ENCODE measurements around the gene UBL7. TPM values are rescaled to one million over a fixed set of nuclear protein-coding genes. Genes with fewer than 3 reads are reported as not detected.
A peak's percentile ranks its signal among the peaks of the same experiment; 100 is the strongest.

UBL7 gene
- total and polyA plus RNA-seq, 10 of the 15 experiments (the other 5 are each of a cell fraction or from before 2014, with no cell fraction given) = 25.9 to 145 (median 90.1) TPM

DNA sequence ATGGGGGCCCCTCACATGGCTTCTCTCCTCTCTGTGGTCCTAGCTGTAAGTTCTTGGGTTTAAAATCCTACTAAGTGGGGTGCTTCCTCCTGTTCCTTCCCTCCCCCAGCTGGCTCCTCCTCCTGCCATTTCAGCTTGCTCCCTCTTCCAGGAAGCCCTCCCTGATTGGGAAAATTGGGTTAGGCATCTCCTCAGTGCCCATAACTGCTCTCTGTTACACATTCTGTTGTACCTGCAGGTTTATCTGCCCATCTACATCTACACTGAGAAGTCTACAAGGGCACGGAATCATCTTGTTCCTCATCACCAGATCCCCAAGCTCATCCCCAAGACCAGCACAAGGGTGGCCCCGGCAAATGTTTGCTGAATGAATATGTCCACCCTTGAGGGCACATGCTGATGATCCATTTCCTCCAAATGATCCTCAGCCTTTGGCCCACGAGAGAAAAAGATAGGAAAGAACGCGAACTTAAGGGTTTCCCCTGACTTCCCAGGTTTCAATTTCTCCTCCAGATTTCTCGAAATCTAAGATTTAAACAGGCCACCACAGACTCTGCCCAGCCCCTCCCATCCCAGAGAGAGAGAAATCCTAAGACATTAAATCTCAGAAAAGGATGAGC is 31.1 kb downstream of the UBL7 start:
- Histone ChIP-seq H3K9me3 (replicated peaks; ENCODE audit: control insufficient read depth, insufficient read depth, low read length) (no peaks in the 10 kb centered on the region), H2AFZ (ENCODE audit: control insufficient read depth, low read depth, low read length) (no peak overlapping the region), H3K9ac (ENCODE audit: control insufficient read depth, insufficient read depth, low read length) (peak overlapping the region; percentile 76), H4K20me1 (ENCODE audit: control insufficient read depth, insufficient read depth) (peaks cover 24% of the 10 kb centered on the region), H3K27ac (ENCODE audit: control insufficient read depth, insufficient read depth) (peak overlapping the region; percentile 84), H3K4me1 (ENCODE audit: control insufficient read depth, insufficient read depth, low read length) (peaks cover 54% of the 10 kb centered on the region), H3K4me3 (peak overlapping the region; percentile 98), H3K36me3 (ENCODE audit: control insufficient read depth in 2 of 2, insufficient read depth in 2 of 2, low read length in 1 of 2) (peaks cover 13 to 16% of the 10 kb centered on the region in 2 experiments; a peak in 3 of 4 replicates), H3K4me2 (ENCODE audit: control insufficient read depth, insufficient read depth) (peak overlapping the region; percentile 97), H3K79me2 (ENCODE audit: control insufficient read depth, insufficient read depth, low read length) (peaks cover 98% of the 10 kb centered on the region), H3K27me3 (replicated peaks in 1 of 2; ENCODE audit: control insufficient read depth in 2 of 2, insufficient read depth in 2 of 2, low read length in 1 of 2) (no peaks in the 10 kb centered on the region)
- FAIRE-seq = no peak
- no peak for ATAC-seq
- CTCF ChIA-PET = interaction anchor here (1.1 to 22.3 kb wide), 8 partner anchors 10 to 358 kb away, joined by 3 to 655 read pairs (median 7); partner anchors contain the start of genes CYP11A1 and UBL7
- SMC1A ChIA-PET (ENCODE audit: uncharacterized antibody, unreplicated experiment) = interaction anchor here (0.9 to 25.4 kb wide), 7 partner anchors 8 to 49 kb away, joined by 3 to 544 read pairs (median 16); no protein-coding TSS in a partner anchor
- in situ Hi-C loops (cut with MboI) = no loop called here
- POLR2A ChIA-PET = interaction anchor here (0.8 to 16.6 kb wide), 11 partner anchors 9 to 358 kb away, joined by 3 to 325 read pairs (median 4); no protein-coding TSS in a partner anchor
- 1% methylated on average over 6 of the region's 6 CpGs for WGBS (ENCODE audit: insufficient coverage, insufficient replicate concordance, low lambda C conversion rate, missing lambda C conversion rate)
- BruUV-seq (replicated peaks) = no TSS peak
- RAD21 ChIA-PET (ENCODE audit: unreplicated experiment) = interaction anchor here (0.6 to 24.4 kb wide), 7 partner anchors 9 to 363 kb away, joined by 3 to 496 read pairs (median 15); no protein-coding TSS in a partner anchor
- intact Hi-C loops (cut with micrococcal nuclease; ENCODE audit: unreplicated experiment) = loop anchor here (2.0 to 5.0 kb wide), 4 partner anchors 25 to 187 kb away; partner anchors contain the start of genes ARID3B and CLK3
- no peak for DNase-seq (ENCODE audit: low read depth, low spot score)
- TF ChIP-seq SPI1 (IDR thresholded peaks at IDR 0.05; ENCODE audit: borderline replicate concordance, insufficient read depth, low read depth, low read length) (no peak), MTA2 (IDR thresholded peaks at IDR 0.05; ENCODE audit: low read depth) (no peak), ZBTB33 (IDR thresholded peaks at IDR 0.05) (no peak), BCL11A (IDR thresholded peaks at IDR 0.05; ENCODE audit: low read depth, low read length) (no peak), WRNIP1 (IDR thresholded peaks at IDR 0.05; ENCODE audit: borderline replicate concordance, low read depth, low read length) (0 out of 2 replicates have a peak, but pooled peaks have one; percentile 17), CBX5 (IDR thresholded peaks at IDR 0.05; ENCODE audit: low read depth) (no peak), POLR2AphosphoS2 (IDR thresholded peaks at IDR 0.05; ENCODE audit: low read depth, low read length) (no peak), POLR2AphosphoS5 (IDR thresholded peaks at IDR 0.05; ENCODE audit: low read length) (0 out of 2 replicates have a peak, but pooled peaks have one; percentile 20)
- TF ChIP-seq, protein P1, sequence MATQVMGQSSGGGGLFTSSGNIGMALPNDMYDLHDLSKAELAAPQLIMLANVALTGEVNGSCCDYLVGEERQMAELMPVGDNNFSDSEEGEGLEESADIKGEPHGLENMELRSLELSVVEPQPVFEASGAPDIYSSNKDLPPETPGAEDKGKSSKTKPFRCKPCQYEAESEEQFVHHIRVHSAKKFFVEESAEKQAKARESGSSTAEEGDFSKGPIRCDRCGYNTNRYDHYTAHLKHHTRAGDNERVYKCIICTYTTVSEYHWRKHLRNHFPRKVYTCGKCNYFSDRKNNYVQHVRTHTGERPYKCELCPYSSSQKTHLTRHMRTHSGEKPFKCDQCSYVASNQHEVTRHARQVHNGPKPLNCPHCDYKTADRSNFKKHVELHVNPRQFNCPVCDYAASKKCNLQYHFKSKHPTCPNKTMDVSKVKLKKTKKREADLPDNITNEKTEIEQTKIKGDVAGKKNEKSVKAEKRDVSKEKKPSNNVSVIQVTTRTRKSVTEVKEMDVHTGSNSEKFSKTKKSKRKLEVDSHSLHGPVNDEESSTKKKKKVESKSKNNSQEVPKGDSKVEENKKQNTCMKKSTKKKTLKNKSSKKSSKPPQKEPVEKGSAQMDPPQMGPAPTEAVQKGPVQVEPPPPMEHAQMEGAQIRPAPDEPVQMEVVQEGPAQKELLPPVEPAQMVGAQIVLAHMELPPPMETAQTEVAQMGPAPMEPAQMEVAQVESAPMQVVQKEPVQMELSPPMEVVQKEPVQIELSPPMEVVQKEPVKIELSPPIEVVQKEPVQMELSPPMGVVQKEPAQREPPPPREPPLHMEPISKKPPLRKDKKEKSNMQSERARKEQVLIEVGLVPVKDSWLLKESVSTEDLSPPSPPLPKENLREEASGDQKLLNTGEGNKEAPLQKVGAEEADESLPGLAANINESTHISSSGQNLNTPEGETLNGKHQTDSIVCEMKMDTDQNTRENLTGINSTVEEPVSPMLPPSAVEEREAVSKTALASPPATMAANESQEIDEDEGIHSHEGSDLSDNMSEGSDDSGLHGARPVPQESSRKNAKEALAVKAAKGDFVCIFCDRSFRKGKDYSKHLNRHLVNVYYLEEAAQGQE (IDR thresholded peaks at IDR 0.05; ENCODE audit: low read depth, low read length) = no peak
- TF ChIP-seq, protein P2, sequence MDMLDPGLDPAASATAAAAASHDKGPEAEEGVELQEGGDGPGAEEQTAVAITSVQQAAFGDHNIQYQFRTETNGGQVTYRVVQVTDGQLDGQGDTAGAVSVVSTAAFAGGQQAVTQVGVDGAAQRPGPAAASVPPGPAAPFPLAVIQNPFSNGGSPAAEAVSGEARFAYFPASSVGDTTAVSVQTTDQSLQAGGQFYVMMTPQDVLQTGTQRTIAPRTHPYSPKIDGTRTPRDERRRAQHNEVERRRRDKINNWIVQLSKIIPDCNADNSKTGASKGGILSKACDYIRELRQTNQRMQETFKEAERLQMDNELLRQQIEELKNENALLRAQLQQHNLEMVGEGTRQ (IDR thresholded peaks at IDR 0.05; ENCODE audit: borderline replicate concordance, low read depth, low read length) = no peak
- TF ChIP-seq, protein P3, sequence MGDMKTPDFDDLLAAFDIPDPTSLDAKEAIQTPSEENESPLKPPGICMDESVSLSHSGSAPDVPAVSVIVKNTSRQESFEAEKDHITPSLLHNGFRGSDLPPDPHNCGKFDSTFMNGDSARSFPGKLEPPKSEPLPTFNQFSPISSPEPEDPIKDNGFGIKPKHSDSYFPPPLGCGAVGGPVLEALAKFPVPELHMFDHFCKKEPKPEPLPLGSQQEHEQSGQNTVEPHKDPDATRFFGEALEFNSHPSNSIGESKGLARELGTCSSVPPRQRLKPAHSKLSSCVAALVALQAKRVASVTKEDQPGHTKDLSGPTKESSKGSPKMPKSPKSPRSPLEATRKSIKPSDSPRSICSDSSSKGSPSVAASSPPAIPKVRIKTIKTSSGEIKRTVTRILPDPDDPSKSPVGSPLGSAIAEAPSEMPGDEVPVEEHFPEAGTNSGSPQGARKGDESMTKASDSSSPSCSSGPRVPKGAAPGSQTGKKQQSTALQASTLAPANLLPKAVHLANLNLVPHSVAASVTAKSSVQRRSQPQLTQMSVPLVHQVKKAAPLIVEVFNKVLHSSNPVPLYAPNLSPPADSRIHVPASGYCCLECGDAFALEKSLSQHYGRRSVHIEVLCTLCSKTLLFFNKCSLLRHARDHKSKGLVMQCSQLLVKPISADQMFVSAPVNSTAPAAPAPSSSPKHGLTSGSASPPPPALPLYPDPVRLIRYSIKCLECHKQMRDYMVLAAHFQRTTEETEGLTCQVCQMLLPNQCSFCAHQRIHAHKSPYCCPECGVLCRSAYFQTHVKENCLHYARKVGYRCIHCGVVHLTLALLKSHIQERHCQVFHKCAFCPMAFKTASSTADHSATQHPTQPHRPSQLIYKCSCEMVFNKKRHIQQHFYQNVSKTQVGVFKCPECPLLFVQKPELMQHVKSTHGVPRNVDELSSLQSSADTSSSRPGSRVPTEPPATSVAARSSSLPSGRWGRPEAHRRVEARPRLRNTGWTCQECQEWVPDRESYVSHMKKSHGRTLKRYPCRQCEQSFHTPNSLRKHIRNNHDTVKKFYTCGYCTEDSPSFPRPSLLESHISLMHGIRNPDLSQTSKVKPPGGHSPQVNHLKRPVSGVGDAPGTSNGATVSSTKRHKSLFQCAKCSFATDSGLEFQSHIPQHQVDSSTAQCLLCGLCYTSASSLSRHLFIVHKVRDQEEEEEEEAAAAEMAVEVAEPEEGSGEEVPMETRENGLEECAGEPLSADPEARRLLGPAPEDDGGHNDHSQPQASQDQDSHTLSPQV (IDR thresholded peaks at IDR 0.05) = no peak

All from GM12878 (cell line).